ENCODE measurements around the gene KRT76. TPM values are rescaled to one million over a fixed set of nuclear protein-coding genes. Genes with fewer than 3 reads are reported as not detected.

The KRT76 gene
- total RNA-seq, 1 donor: not detected

GRCh38 chr12:52801773-52802172 lies 24.6 kb upstream of the KRT76 start:
- TF ChIP-seq, protein P1, sequence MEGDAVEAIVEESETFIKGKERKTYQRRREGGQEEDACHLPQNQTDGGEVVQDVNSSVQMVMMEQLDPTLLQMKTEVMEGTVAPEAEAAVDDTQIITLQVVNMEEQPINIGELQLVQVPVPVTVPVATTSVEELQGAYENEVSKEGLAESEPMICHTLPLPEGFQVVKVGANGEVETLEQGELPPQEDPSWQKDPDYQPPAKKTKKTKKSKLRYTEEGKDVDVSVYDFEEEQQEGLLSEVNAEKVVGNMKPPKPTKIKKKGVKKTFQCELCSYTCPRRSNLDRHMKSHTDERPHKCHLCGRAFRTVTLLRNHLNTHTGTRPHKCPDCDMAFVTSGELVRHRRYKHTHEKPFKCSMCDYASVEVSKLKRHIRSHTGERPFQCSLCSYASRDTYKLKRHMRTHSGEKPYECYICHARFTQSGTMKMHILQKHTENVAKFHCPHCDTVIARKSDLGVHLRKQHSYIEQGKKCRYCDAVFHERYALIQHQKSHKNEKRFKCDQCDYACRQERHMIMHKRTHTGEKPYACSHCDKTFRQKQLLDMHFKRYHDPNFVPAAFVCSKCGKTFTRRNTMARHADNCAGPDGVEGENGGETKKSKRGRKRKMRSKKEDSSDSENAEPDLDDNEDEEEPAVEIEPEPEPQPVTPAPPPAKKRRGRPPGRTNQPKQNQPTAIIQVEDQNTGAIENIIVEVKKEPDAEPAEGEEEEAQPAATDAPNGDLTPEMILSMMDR (IDR thresholded peaks at IDR 0.05; ENCODE audit: extremely low read depth, low read depth, low read length): no peak
- Histone ChIP-seq H4K20me1 (ENCODE audit: insufficient read depth, low read length) (no peaks in the 10 kb centered on the region), H3K4me3 (ENCODE audit: insufficient read depth, low read length) (no peak overlapping the region), H3K9me3 (ENCODE audit: low read depth, low read length) (no peaks in the 10 kb centered on the region), H3K4me1 (ENCODE audit: insufficient read depth, low read length) (peaks cover 11% of the 10 kb centered on the region), H3K36me3 (ENCODE audit: insufficient read depth, low read length) (no peaks in the 10 kb centered on the region), H3K27ac (ENCODE audit: low read depth, low read length) (no peak overlapping the region), H3K79me2 (ENCODE audit: insufficient read depth, low read length) (no peaks in the 10 kb centered on the region), H3K4me2 (ENCODE audit: insufficient read depth, low read length) (no peak overlapping the region), H3K27me3 (ENCODE audit: insufficient read depth, low read length) (no peaks in the 10 kb centered on the region), H2AFZ (ENCODE audit: low read length) (no peak overlapping the region)
- DNase-seq (ENCODE audit: insufficient read length, low spot score, missing footprints): no peak

- no peaks in the 10 kb centered on the region for H3K36me3 ChIP-seq (ENCODE audit: insufficient read depth, low read length)
- H3K27me3 ChIP-seq (ENCODE audit: insufficient read depth, low read length): no peaks in the 10 kb centered on the region
- no peaks in the 10 kb centered on the region for H3K9me3 ChIP-seq (ENCODE audit: low read depth, low read length)
- H3K4me2 ChIP-seq (ENCODE audit: insufficient read depth, low read length): no peak overlapping the region
- peaks cover 11% of the 10 kb centered on the region for H3K4me1 ChIP-seq (ENCODE audit: insufficient read depth, low read length)
- TF ChIP-seq, protein P1 (IDR thresholded peaks at IDR 0.05; ENCODE audit: extremely low read depth, low read depth, low read length): no peak
- H3K4me3 ChIP-seq (ENCODE audit: insufficient read depth, low read length): no peak overlapping the region
- DNase-seq (ENCODE audit: insufficient read length, low spot score, missing footprints): no peak
- no peaks in the 10 kb centered on the region for H4K20me1 ChIP-seq (ENCODE audit: insufficient read depth, low read length)
- no peaks in the 10 kb centered on the region for H3K79me2 ChIP-seq (ENCODE audit: insufficient read depth, low read length)
- H2AFZ ChIP-seq (ENCODE audit: low read length): no peak overlapping the region
- H3K27ac ChIP-seq (ENCODE audit: low read depth, low read length): no peak overlapping the region
Observed at GRCh38 chr12:52800259-52800917, 23.2 kb upstream of the KRT76 start.

- Histone ChIP-seq H3K27ac (ENCODE audit: low read depth, low read length) (no peak overlapping the region), H3K4me3 (ENCODE audit: insufficient read depth, low read length) (no peak overlapping the region), H3K27me3 (ENCODE audit: insufficient read depth, low read length) (no peaks in the 10 kb centered on the region), H2AFZ (ENCODE audit: low read length) (no peak overlapping the region), H4K20me1 (ENCODE audit: insufficient read depth, low read length) (no peaks in the 10 kb centered on the region), H3K4me2 (ENCODE audit: insufficient read depth, low read length) (no peak overlapping the region), H3K36me3 (ENCODE audit: insufficient read depth, low read length) (no peaks in the 10 kb centered on the region), H3K4me1 (ENCODE audit: insufficient read depth, low read length) (peaks cover 11% of the 10 kb centered on the region), H3K79me2 (ENCODE audit: insufficient read depth, low read length) (no peaks in the 10 kb centered on the region), H3K9me3 (ENCODE audit: low read depth, low read length) (no peaks in the 10 kb centered on the region)
- no peak for DNase-seq (ENCODE audit: insufficient read length, low spot score, missing footprints)
- TF ChIP-seq, protein P1 (IDR thresholded peaks at IDR 0.05; ENCODE audit: extremely low read depth, low read depth, low read length): no peak
Observed at GRCh38 chr12:52799505-52800211, 22.5 kb upstream of the KRT76 start.

Data from osteoblast (primary cell).